Endothelial cell of umbilical vein (primary cell): ENCODE results near the gene HECW1. TPM values are rescaled to one million over a fixed set of nuclear protein-coding genes. Genes with fewer than 3 reads are reported as not detected.

Experiments used
- BruUV-seq: library from RNA; stranded (reverse); fragments of 400-500 nt; replicated peaks from 2 replicates; lab custom pipeline; 2021; lab: Mats Ljungman, UMichigan
- CTCF ChIA-PET: fragments of 300-600, 350-600 bp; sonication (Branson Sonifier 250); formaldehyde crosslinking; loops from one replicate; lab custom pipeline; 2021; ENCODE audit warnings: antibody characterized with exemption, inconsistent platforms; lab: Charles Lee
- POLR2A ChIA-PET: fragments of 300-600, 350-600 bp; sonication (Branson Sonifier 250); formaldehyde crosslinking; loops from one replicate; lab custom pipeline; 2021; ENCODE audit warnings: antibody characterized with exemption, inconsistent platforms; lab: Charles Lee
- DNase-seq: peaks from one replicate; pipeline ENCODE4 v3.0.0-alpha.2; 2011; ENCODE audit warnings: low read depth, low spot score
- FAIRE-seq: peaks from 2 replicates; lab custom pipeline; 2011; peaks lifted over from hg19 to GRCh38; lab: Jason Lieb, UNC
- H2AFZ ChIP-seq: 2 replicates; pipeline ENCODE4 v1.6.0; 2012; ENCODE audit warnings: low read depth, low read length, control low read depth, inconsistent platforms
- H3K27ac ChIP-seq: 2 replicates; pipeline ENCODE4 v1.5.1; 2011; ENCODE audit warnings: low read depth, mild to moderate bottlenecking, control low read depth, low read length, moderate library complexity; ENCODE audit not compliant: insufficient read depth
- H3K27me3 ChIP-seq, 2 experiments: 2 replicates each; pipeline versions ENCODE4 v1.6.0 to v1.6.1; 2011; ENCODE audit warnings: low read length in 2 of 2, mixed read lengths in 1 of 2; ENCODE audit not compliant: control insufficient read depth in 2 of 2, insufficient read depth in 2 of 2
- H3K36me3 ChIP-seq, 2 experiments: 2 replicates in 1 of 2; 3 replicates in 1 of 2; pipeline ENCODE4 v1.5.1; 2011; ENCODE audit warnings: low read length in 2 of 2, mild to moderate bottlenecking in 1 of 2, moderate library complexity in 1 of 2; ENCODE audit not compliant: control insufficient read depth in 2 of 2, insufficient read depth in 2 of 2; ENCODE audit errors: extremely low read depth in 1 of 2
- H3K4me1 ChIP-seq: 3 replicates; pipeline ENCODE4 v1.5.1; 2011; ENCODE audit warnings: mild to moderate bottlenecking, low read length; ENCODE audit not compliant: control insufficient read depth, insufficient read depth; ENCODE audit errors: extremely low read depth
- H3K4me2 ChIP-seq: 2 replicates; pipeline ENCODE4 v1.6.1; 2011; ENCODE audit warnings: low read length, control low read depth, mixed read lengths; ENCODE audit not compliant: insufficient read depth
- H3K4me3 ChIP-seq, 3 experiments: fragments of 200-600 bp in 1 of 3; sonication (generic), shearing (Covaris generic) in 1 of 3; replicated peaks in 1 of 3; 2 replicates each; pipeline ENCODE4 v1.5.1; 2011 to 2016; ENCODE audit warnings: control low read depth in 3 of 3, low read length in 3 of 3, mild to moderate bottlenecking in 2 of 3, inconsistent platforms in 1 of 3, low read depth in 1 of 3, moderate library complexity in 1 of 3; ENCODE audit not compliant: insufficient read depth in 1 of 3
- H3K79me2 ChIP-seq: 2 replicates; pipeline ENCODE4 v1.6.0; 2012; ENCODE audit warnings: low read length, inconsistent platforms; ENCODE audit not compliant: control insufficient read depth, insufficient read depth
- H3K9ac ChIP-seq: replicated peaks from 2 replicates; pipeline ENCODE3; 2011; ENCODE audit warnings: low read length, control low read depth; ENCODE audit not compliant: insufficient read depth; ENCODE audit errors: extremely low read depth
- H3K9me1 ChIP-seq: replicated peaks from 3 replicates; pipeline ENCODE4 v1.6.0; 2011; ENCODE audit warnings: mild to moderate bottlenecking, low read length; ENCODE audit not compliant: control insufficient read depth, insufficient read depth; ENCODE audit errors: extremely low read depth
- H3K9me3 ChIP-seq: replicated peaks from 2 replicates; pipeline ENCODE4 v1.5.1; 2012; ENCODE audit warnings: low read length, inconsistent platforms; ENCODE audit not compliant: control insufficient read depth, insufficient read depth
- H4K20me1 ChIP-seq: replicated peaks from 2 replicates; pipeline ENCODE3; 2011; ENCODE audit warnings: mild to moderate bottlenecking, low read length; ENCODE audit not compliant: control insufficient read depth, insufficient read depth; ENCODE audit errors: extremely low read depth
- EZH2 ChIP-seq: IDR thresholded peaks from 2 replicates; pipeline ENCODE4 v1.6.1; 2012; ENCODE audit warnings: borderline replicate concordance, low read depth, mild to moderate bottlenecking, moderate library complexity, low read length, inconsistent platforms; ENCODE audit not compliant: severe bottlenecking
- FOS ChIP-seq: IDR thresholded peaks from 2 replicates; pipeline ENCODE4 v1.6.1; 2011; ENCODE audit warnings: mild to moderate bottlenecking, low read length, moderate library complexity, borderline replicate concordance; ENCODE audit not compliant: insufficient read depth
- GATA2 ChIP-seq: IDR thresholded peaks from 2 replicates; pipeline ENCODE4 v1.7.0; 2011; ENCODE audit warnings: low read depth, mild to moderate bottlenecking, moderate library complexity, mixed read lengths, low read length; ENCODE audit not compliant: insufficient read length, insufficient read depth
- JUN ChIP-seq: IDR thresholded peaks from 2 replicates; pipeline ENCODE4 v1.6.1; 2011; ENCODE audit warnings: borderline replicate concordance, low read depth; ENCODE audit not compliant: insufficient read length, insufficient read depth
- MYC ChIP-seq: IDR thresholded peaks from one replicate; pipeline ENCODE4 v1.6.1; 2011; ENCODE audit warnings: mild to moderate bottlenecking, low read depth, low read length
- POLR2A ChIP-seq: IDR thresholded peaks from 2 replicates; pipeline ENCODE4 v1.6.1; 2012; ENCODE audit warnings: low read depth, mild to moderate bottlenecking, control low read depth, low read length
- POLR2AphosphoS5 ChIP-seq: IDR thresholded peaks from 2 replicates; pipeline ENCODE4 v1.6.1; 2012; ENCODE audit warnings: low read depth, mild to moderate bottlenecking, control low read depth, low read length, moderate library complexity; ENCODE audit not compliant: insufficient read depth
- dilution Hi-C: fragments of 300-500 bp; cut with MboI; formaldehyde crosslinking; loops from one replicate; pipeline ENCODE4 v1.15.0; 2019; ENCODE audit warnings: low sequenced_read_pairs; ENCODE audit not compliant: extremely low pct_ligation_motif_present
- intact Hi-C: fragments of 100-400 bp; cut with micrococcal nuclease; formaldehyde crosslinking; loops from one replicate; pipeline ENCODE4 v1.10.0; 2022
- polyA plus RNA-seq, 4 experiments: library from polyadenylated mRNA; depleted of rRNA in 3 of 4; stranded (reverse) in 3 of 4; unstranded in 1 of 4; fragments of >200 nt; gene quantifications; 2 replicates each; pipeline versions ENCODE4 v1.2.1 to v1.2.3, GENCODE V29; 2011 to 2012; ENCODE audit warnings: missing spikeins in 1 of 4
- total RNA-seq: library from RNA; stranded (reverse); gene quantifications from 2 replicates; pipeline ENCODE4 v1.2.3, GENCODE V29; 2021
- TF ChIP-seq, protein P1 (sequence below), 2 donors: IDR thresholded peaks; 1 replicate in 1 of 2; 2 replicates in 1 of 2; pipeline ENCODE4 v1.5.1; 2011; ENCODE audit warnings: low read length in 2 of 2, mild to moderate bottlenecking in 2 of 2, moderate library complexity in 2 of 2, control low read depth in 1 of 2, inconsistent platforms in 1 of 2, low read depth in 1 of 2; ENCODE audit not compliant: insufficient read depth in 1 of 2; ENCODE audit errors: extremely low read depth in 1 of 2
- TF ChIP-seq, protein P2 (sequence below): IDR thresholded peaks from 2 replicates; pipeline ENCODE4 v1.6.1; 2011; ENCODE audit not compliant: insufficient read depth, insufficient read length

Gene HECW1
- total and polyA plus RNA-seq, 2 donors (not counting 3 experiments of a cell fraction or from before 2014, with no cell fraction given): not detected

DNA sequence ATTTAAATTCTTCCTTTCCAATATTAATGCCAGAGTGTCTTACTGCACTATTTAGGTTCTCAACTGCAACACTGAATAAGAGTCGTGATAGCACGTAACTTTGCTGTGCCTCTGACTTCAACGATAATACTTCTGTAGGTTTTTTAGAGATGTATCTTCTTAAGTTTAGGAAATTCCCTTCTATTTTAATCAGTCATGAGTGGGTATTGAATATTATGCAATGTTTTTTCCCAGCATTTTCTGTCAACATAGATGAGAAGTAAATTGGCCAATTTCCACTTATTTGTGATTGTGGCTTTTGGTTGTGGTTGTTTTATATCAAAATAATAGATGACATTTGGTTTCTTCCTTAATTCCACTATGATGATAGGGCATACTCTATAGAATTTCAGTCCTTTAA, 463.8 kb downstream of the HECW1 start:
- Histone ChIP-seq H3K79me2 (no peaks in the 10 kb centered on the region), H3K9me3 (no peaks in the 10 kb centered on the region), H3K4me2 (no peak overlapping the region), H3K27me3 (peaks cover 0 to 7% of the 10 kb centered on the region in 2 experiments), H3K36me3 (no peaks in the 10 kb centered on the region), H3K4me1 (peaks cover 7% of the 10 kb centered on the region), H3K4me3 (no peak overlapping the region), H4K20me1 (no peaks in the 10 kb centered on the region), H3K9ac (no peak overlapping the region), H3K27ac (no peak overlapping the region), H3K9me1 (no peaks in the 10 kb centered on the region), H2AFZ (no peak overlapping the region)
- dilution Hi-C loops (loop anchor here (25.0 kb wide), 1 partner anchor 136 kb away; no protein-coding TSS in a partner anchor), intact Hi-C loops (no loop called here)
- TF ChIP-seq MYC (no peak), FOS (no peak), EZH2 (no peak), POLR2AphosphoS5 (no peak), JUN (no peak), POLR2A (no peak), GATA2 (no peak)
- TF ChIP-seq, protein P1, sequence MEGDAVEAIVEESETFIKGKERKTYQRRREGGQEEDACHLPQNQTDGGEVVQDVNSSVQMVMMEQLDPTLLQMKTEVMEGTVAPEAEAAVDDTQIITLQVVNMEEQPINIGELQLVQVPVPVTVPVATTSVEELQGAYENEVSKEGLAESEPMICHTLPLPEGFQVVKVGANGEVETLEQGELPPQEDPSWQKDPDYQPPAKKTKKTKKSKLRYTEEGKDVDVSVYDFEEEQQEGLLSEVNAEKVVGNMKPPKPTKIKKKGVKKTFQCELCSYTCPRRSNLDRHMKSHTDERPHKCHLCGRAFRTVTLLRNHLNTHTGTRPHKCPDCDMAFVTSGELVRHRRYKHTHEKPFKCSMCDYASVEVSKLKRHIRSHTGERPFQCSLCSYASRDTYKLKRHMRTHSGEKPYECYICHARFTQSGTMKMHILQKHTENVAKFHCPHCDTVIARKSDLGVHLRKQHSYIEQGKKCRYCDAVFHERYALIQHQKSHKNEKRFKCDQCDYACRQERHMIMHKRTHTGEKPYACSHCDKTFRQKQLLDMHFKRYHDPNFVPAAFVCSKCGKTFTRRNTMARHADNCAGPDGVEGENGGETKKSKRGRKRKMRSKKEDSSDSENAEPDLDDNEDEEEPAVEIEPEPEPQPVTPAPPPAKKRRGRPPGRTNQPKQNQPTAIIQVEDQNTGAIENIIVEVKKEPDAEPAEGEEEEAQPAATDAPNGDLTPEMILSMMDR (IDR thresholded peaks at IDR 0.05; ENCODE audit: extremely low read depth in 1 of 2, insufficient read depth in 1 of 2, low read depth in 1 of 2, low read length in 2 of 2): no peak
- TF ChIP-seq, protein P2, sequence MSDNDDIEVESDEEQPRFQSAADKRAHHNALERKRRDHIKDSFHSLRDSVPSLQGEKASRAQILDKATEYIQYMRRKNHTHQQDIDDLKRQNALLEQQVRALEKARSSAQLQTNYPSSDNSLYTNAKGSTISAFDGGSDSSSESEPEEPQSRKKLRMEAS: no peak
- POLR2A ChIA-PET: no interaction called here
- CTCF ChIA-PET: no interaction called here
- no peak for DNase-seq
- no TSS peak for BruUV-seq
- no peak for FAIRE-seq
